SJSA1 (cell line): Measurements from ENCODE around the gene TM7SF2. TPM values are rescaled to one million over a fixed set of nuclear protein-coding genes. Genes with fewer than 3 reads are reported as not detected.
A peak's percentile ranks its signal among the peaks of the same experiment; 100 is the strongest.

Source experiments
- DNase-seq, 2 experiments: peaks; one replicate each; pipeline ENCODE4 v3.0.0-alpha.2; 2015 to 2020; ENCODE audit warnings: low spot score in 2 of 2, low read depth in 1 of 2
- H3K27ac ChIP-seq: fragments of 250-450 bp; sonication (Bioruptor Pico); 2 replicates; pipeline ENCODE4 v1.5.1; 2020; ENCODE audit warnings: mild to moderate bottlenecking, moderate library complexity
- H3K27me3 ChIP-seq: fragments of 250-450 bp; sonication (Bioruptor Pico); replicated peaks from 2 replicates; pipeline ENCODE4 v1.5.1; 2020; ENCODE audit warnings: mild to moderate bottlenecking, moderate library complexity
- H3K36me3 ChIP-seq: fragments of 250-450 bp; sonication (Bioruptor Pico); 2 replicates; pipeline ENCODE4 v1.5.1; 2020; ENCODE audit warnings: mild to moderate bottlenecking
- H3K4me1 ChIP-seq: fragments of 250-450 bp; sonication (Bioruptor Pico); replicated peaks from 2 replicates; pipeline ENCODE4 v1.6.1; 2021; ENCODE audit warnings: mild to moderate bottlenecking
- H3K4me3 ChIP-seq: fragments of 250-450 bp; sonication (Bioruptor Pico); 2 replicates; pipeline ENCODE4 v1.5.1; 2020; ENCODE audit warnings: mild to moderate bottlenecking
- H3K9me3 ChIP-seq: fragments of 250-450 bp; sonication (Bioruptor Pico); replicated peaks from 2 replicates; pipeline ENCODE4 v1.5.1; 2020; ENCODE audit warnings: mild to moderate bottlenecking
- total RNA-seq: library from RNA; depleted of rRNA; stranded (reverse); fragments of >200 nt; shearing (Covaris generic); gene quantifications from 2 replicates; pipeline ENCODE4 v1.2.3, GENCODE V29; 2014; rRNA removed

The TM7SF2 gene
- total RNA-seq, 1 experiment from 2014 or later = 2.4 TPM

DNA sequence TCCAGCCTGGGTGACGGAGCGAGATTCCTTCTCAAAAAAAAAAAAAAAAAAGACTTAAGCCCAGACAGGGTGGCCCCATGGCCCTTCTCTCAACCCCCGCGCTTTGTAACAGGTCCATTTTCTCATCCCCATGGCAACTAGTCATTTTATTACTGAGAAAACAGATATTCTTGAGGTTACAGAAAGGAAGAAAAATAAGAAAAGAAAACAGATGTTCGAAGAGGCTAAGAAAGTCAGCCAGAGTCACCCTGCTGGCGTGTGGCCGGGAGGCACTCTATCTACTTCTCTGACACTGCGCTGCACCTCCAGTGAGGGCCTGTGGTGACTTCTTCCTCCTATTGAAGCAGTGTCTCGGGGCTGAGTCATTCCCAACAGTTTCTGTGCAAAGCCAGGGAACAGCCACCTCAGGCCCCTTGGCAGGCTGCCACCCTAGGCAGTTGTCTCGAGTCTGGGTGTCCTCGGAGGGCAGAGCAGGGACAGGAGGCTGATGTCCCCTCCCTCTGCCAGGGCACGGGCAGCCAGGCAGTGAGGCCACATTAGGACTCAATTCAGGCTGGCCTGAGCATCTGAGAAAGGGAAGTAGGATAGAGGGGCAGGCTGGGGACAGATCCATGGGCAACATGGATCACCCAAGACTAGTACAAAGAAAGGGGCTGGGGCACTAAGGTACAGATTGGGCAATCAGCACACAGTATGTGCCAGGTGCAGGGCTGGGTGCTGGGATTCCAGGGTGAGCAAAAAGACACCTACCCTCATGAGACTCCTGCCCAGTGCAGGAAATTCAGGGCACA is 39.0 kb downstream of the TM7SF2 start:
- no peak overlapping the region for H3K4me3 ChIP-seq
- H3K4me1 ChIP-seq = peaks cover 22% of the 10 kb centered on the region
- 0 out of 2 replicates have a peak, but pooled peaks cover 6% of the 10 kb centered on the region for H3K9me3 ChIP-seq
- peak; percentile 98 to 100 for DNase-seq
- H3K27ac ChIP-seq = peak overlapping the region; percentile 3
- no peaks in the 10 kb centered on the region; the same call in 1 of the 2 replicates for H3K27me3 ChIP-seq
- no peaks in the 10 kb centered on the region for H3K36me3 ChIP-seq

DNA sequence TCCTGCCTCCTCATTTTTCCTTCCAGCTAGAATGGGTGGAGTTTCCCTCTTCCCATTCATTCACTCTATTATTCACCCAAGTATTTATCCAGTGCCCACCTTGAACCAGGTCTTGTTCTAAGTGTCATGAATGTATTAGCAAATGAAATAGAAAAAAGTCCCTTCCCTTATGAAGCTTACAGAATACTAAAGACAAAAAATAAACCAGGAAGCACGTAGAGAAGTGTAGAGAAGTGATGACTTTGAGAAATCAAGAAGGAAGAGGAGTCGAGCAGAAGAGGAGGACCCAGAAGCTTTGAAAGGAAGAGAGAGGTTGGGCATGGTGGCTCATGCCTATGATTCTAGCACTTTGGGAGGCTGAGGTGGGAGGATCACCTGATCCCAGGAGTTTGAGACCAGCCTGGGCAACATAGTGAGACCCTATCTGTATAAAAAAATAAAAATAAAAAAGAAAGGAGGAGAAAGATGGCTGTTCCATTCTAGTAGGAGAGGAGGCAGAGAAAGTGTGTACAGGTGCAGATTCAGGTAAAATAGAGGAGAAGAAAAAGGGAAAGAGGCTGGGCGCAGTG is 39.7 kb downstream of the TM7SF2 start:
- no peak for DNase-seq
- Histone ChIP-seq H3K9me3 (0 out of 2 replicates have a peak, but pooled peaks cover 6% of the 10 kb centered on the region), H3K27ac (no peak overlapping the region), H3K4me1 (peaks cover 22% of the 10 kb centered on the region), H3K27me3 (no peaks in the 10 kb centered on the region; the same call in 1 of the 2 replicates), H3K4me3 (no peak overlapping the region), H3K36me3 (no peaks in the 10 kb centered on the region)

DNA sequence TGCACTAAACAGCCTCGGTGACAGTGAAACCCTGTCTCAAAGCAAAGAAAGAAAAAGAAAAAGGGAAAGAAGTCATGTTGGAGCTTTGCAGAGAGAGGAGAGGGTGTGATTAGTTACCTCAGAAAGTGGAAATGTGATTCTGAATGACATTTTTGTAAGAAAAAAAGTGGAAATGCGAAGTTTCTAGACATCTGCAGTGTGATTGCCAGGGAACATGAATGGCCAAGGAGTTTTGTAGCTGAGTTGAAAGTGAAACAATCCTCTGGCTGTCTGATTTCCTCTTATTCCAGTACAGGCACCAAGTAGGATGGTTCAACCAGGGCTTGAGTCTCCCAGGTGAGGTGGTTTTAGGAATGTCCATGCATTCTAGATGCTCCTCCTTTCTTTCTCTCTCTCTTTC is 40.5 kb downstream of the TM7SF2 start:
- H3K9me3 ChIP-seq = 0 out of 2 replicates have a peak, but pooled peaks cover 4% of the 10 kb centered on the region
- peaks cover 22% of the 10 kb centered on the region for H3K4me1 ChIP-seq
- H3K27ac ChIP-seq = no peak overlapping the region
- H3K4me3 ChIP-seq = no peak overlapping the region
- no peaks in the 10 kb centered on the region for H3K36me3 ChIP-seq
- H3K27me3 ChIP-seq = no peaks in the 10 kb centered on the region
- no peak for DNase-seq

DNA sequence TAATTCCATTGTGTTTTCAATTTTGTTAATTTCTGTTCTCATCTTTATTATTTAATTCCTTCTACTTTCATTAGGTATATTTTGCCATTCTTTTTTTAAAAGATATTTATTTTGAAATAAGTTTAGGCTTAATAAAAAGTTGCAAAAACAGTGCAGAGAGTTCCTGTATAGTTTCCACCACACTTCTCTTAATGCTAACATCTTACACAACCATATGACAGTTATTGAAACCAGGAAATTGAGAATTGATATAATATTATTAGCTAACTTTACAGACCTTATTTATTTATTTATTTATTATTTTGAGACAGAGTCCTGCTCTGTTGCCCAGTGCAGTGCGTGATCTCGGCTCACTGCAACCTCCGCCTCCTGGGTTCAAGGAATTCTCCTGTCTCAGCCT is 44.6 kb downstream of the TM7SF2 start:
- no peaks in the 10 kb centered on the region for H3K9me3 ChIP-seq
- H3K4me1 ChIP-seq = peaks cover 7% of the 10 kb centered on the region
- no peak overlapping the region for H3K4me3 ChIP-seq
- no peak for DNase-seq
- no peaks in the 10 kb centered on the region for H3K36me3 ChIP-seq
- H3K27ac ChIP-seq = no peak overlapping the region
- H3K27me3 ChIP-seq = 0 out of 2 replicates have a peak, but pooled peaks cover 7% of the 10 kb centered on the region

DNA sequence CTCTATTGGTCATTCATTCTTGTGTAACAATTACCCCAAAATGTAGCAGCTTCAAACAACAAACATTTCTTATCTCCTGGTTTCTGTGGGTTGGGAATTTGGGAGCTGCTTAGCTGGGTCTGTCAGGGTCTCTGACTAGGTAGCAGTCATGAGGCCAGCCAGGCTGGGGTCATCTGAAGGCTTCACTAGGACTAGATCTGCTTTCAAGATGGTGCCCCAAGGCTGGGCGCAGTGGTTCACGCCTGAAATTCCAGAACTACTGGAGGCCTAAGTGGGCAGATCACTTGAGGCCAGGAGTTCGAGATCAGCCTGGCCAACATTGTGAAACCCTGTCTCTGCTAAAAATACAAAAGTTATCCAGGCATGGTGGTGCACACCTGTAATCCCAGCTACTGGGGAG is 45.3 kb downstream of the TM7SF2 start:
- peaks cover 7% of the 10 kb centered on the region for H3K4me1 ChIP-seq
- H3K27ac ChIP-seq = no peak overlapping the region
- H3K4me3 ChIP-seq = no peak overlapping the region
- DNase-seq = no peak
- H3K27me3 ChIP-seq = 0 out of 2 replicates have a peak, but pooled peaks cover 7% of the 10 kb centered on the region
- no peaks in the 10 kb centered on the region for H3K36me3 ChIP-seq
- H3K9me3 ChIP-seq = no peaks in the 10 kb centered on the region

DNA sequence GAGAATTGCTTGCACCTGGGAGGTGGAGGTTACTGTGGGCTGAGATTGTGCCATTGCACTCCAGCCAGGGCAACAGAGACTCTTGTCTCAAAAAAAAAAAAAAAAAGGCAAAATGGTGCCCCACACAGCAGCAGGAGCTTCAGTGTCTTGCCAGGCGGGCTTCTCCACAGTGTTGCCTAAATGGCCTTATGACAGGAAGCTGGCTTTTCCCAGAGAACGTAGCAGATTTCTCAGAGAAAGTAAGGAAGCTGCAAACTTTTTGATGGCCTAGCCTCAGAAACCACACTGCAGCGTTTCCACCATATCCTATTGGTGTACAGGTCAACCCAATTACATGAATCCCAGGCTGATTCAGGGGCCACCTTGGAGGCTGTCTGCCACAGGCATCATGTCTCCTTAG is 45.7 kb downstream of the TM7SF2 start:
- H3K9me3 ChIP-seq = no peaks in the 10 kb centered on the region
- peaks cover 7% of the 10 kb centered on the region for H3K4me1 ChIP-seq
- 0 out of 2 replicates have a peak, but pooled peaks cover 7% of the 10 kb centered on the region for H3K27me3 ChIP-seq
- H3K27ac ChIP-seq = no peak overlapping the region
- no peak for DNase-seq
- no peaks in the 10 kb centered on the region for H3K36me3 ChIP-seq
- H3K4me3 ChIP-seq = no peak overlapping the region

DNA sequence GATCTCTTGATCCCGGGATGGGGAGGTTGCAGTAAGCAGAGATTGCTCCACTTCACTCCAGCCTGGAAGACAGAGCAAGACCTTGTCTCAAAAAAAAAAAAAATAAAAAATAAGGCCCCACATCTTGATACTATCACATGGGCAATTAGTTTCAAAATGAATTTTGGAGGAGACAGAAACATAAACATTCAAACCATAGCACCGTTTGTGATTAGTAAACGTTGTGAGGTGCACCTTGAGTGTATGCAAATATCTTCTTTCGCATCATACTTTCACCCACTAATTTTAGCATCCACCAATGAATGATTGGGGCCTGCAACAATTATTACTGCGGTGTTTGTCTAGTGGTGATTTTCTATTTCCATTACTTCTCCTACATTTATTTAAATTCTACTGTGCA is 47.3 kb downstream of the TM7SF2 start:
- Histone ChIP-seq H3K4me1 (no peaks in the 10 kb centered on the region), H3K4me3 (no peak overlapping the region), H3K9me3 (no peaks in the 10 kb centered on the region), H3K36me3 (no peaks in the 10 kb centered on the region), H3K27me3 (0 out of 2 replicates have a peak, but pooled peaks cover 7% of the 10 kb centered on the region), H3K27ac (no peak overlapping the region)
- DNase-seq = no peak

DNA sequence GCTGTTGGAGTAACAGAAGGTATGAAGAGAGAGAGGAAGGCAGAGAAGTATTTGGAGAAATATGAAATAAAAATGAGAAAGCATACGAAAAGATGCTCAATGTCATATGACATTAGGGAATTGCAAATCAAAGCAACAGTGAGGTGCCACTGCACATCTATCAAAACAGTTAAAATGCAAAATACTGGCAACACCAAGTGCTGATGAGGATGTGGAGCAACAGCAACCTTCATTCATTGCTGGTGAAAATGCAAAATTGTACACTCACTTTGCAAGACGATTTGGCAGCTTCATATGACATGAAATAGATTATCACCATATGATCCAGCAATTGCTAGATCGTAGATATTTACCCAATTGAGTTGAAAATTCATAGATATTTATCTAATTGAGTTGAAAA is 49.0 kb downstream of the TM7SF2 start:
- no peaks in the 10 kb centered on the region for H3K4me1 ChIP-seq
- H3K9me3 ChIP-seq = no peaks in the 10 kb centered on the region

DNA sequence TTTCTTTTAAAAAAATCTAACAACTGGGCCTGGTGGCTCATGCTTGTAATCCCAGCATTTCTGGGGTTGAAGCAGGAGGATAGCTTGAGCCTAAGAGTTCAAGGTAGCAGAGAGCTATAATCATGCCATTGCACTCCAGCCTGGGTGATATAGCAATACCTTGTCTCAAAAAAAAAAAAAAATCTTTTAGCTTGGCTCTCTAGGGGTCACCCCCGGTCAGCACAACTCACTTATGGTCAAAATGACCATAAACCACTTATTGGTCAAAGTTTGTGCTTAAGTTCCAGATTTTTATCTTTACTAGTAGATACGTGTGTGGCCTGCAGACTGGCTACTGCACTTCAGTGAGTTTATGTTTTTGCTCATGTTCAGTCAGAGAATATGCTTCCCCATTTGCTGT is 52.0 kb downstream of the TM7SF2 start:
- Histone ChIP-seq H3K36me3 (no peaks in the 10 kb centered on the region), H3K9me3 (no peaks in the 10 kb centered on the region), H3K27ac (no peak overlapping the region), H3K27me3 (0 out of 2 replicates have a peak, but pooled peaks cover 7% of the 10 kb centered on the region), H3K4me3 (no peak overlapping the region), H3K4me1 (peaks cover 6% of the 10 kb centered on the region)
- no peak for DNase-seq

More for the DNA sequence above, 49.0 kb downstream of the TM7SF2 start:
- DNase-seq = no peak
- no peak overlapping the region for H3K27ac ChIP-seq
- H3K36me3 ChIP-seq = no peaks in the 10 kb centered on the region
- 0 out of 2 replicates have a peak, but pooled peaks cover 7% of the 10 kb centered on the region for H3K27me3 ChIP-seq
- H3K4me3 ChIP-seq = no peak overlapping the region

Other genes with a start within 250 kb of the TM7SF2 start
- gene EHD1, start 233.3 kb upstream of the TM7SF2 start, total RNA-seq = 75.2 and 85.7 TPM in 2 replicates
- gene ATG2A, start 194.7 kb upstream of the TM7SF2 start, total RNA-seq = 22.5 and 23.2 TPM in 2 replicates
- gene PPP2R5B, start 187.2 kb upstream of the TM7SF2 start, total RNA-seq = 20.6 and 30.6 TPM in 2 replicates
- gene GPHA2, start 176.0 kb upstream of the TM7SF2 start, total RNA-seq = not detected in 2 replicates
- not detected in 2 replicates for gene MAJIN, start 139.8 kb upstream of the TM7SF2 start, total RNA-seq
- gene BATF2, start 114.9 kb upstream of the TM7SF2 start, total RNA-seq = not detected in 2 replicates
- gene ARL2, start 97.7 kb upstream of the TM7SF2 start, total RNA-seq = 155 and 222 TPM in 2 replicates
- gene SNX15, start 84.4 kb upstream of the TM7SF2 start, total RNA-seq = 35.3 and 36.9 TPM in 2 replicates
- gene SAC3D1, start 70.7 kb upstream of the TM7SF2 start, total RNA-seq = 35.8 and 69.9 TPM in 2 replicates
- gene NAALADL1, start 53.3 kb upstream of the TM7SF2 start, total RNA-seq = not detected in 2 replicates
- gene CDCA5, start 27.8 kb upstream of the TM7SF2 start, total RNA-seq = 90.2 and 124 TPM in 2 replicates
- 63.7 and 91.9 TPM in 2 replicates for gene ZFPL1, start 27.6 kb upstream of the TM7SF2 start, total RNA-seq
- 387 and 508 TPM in 2 replicates for gene VPS51, start 15.7 kb upstream of the TM7SF2 start, total RNA-seq
- 22.8 and 42.1 TPM in 2 replicates for gene ZNHIT2, start 5.8 kb downstream of the TM7SF2 start, total RNA-seq
- gene FAU, start 10.3 kb downstream of the TM7SF2 start, total RNA-seq = 672 and 1,078 TPM in 2 replicates
- 113 and 138 TPM in 2 replicates for gene MRPL49, start 10.4 kb downstream of the TM7SF2 start, total RNA-seq
- gene SYVN1, start 22.6 kb downstream of the TM7SF2 start, total RNA-seq = 15.6 and 20.2 TPM in 2 replicates
- not detected in 2 replicates for gene SPDYC, start 58.4 kb downstream of the TM7SF2 start, total RNA-seq
- gene CAPN1, start 70.1 kb downstream of the TM7SF2 start, total RNA-seq = 120 and 177 TPM in 2 replicates
- 26.8 and 44.2 TPM in 2 replicates for gene POLA2, start 150.1 kb downstream of the TM7SF2 start, total RNA-seq
- gene CDC42EP2, start 203.0 kb downstream of the TM7SF2 start, total RNA-seq = 10.5 and 16.6 TPM in 2 replicates
- gene DPF2, start 222.0 kb downstream of the TM7SF2 start, total RNA-seq = 87.6 and 105 TPM in 2 replicates
- gene TIGD3, start 242.9 kb downstream of the TM7SF2 start, total RNA-seq = 0.25 TPM in 1 of 2 replicates, not detected in the other